BJ (cell line): ENCODE data around the gene SMIM29. TPM values are rescaled to one million over a fixed set of nuclear protein-coding genes. Genes with fewer than 3 reads are reported as not detected.
"Not testable (repeated sequence)": the region's sequence is repeated elsewhere in the genome, so short reads cannot be mapped to it uniquely, and the experiment has no call there.

Experiments
- CTCF ChIA-PET: fragments of 350-600 bp; formaldehyde crosslinking; extraction: SDS; loops from one replicate; lab custom pipeline; 2021; ENCODE audit warnings: antibody characterized with exemption, inconsistent platforms; lab: Yijun Ruan, JAX
- POLR2A ChIA-PET: fragments of 300-600 bp; sonication (Branson Sonifier 250); formaldehyde crosslinking; extraction: SDS; loops from one replicate; lab custom pipeline; 2021; ENCODE audit warnings: antibody characterized with exemption; lab: Charles Lee
- DNase-seq: peaks from one replicate; pipeline ENCODE4 v3.0.0-alpha.2; 2011; ENCODE audit warnings: low read depth
- H3K27me3 ChIP-seq: 2 replicates; pipeline ENCODE4 v1.6.0; 2011; ENCODE audit warnings: low read length; ENCODE audit not compliant: control insufficient read depth, insufficient read depth
- H3K36me3 ChIP-seq: 2 replicates; pipeline ENCODE4 v1.5.1; 2011; ENCODE audit warnings: low read length; ENCODE audit not compliant: control insufficient read depth, insufficient read depth
- H3K4me3 ChIP-seq: 2 replicates; pipeline ENCODE4 v1.5.1; 2011; ENCODE audit warnings: low read depth, mild to moderate bottlenecking, control low read depth, low read length
- CTCF ChIP-seq: IDR thresholded peaks from 2 replicates; pipeline ENCODE4 v1.5.1; 2011; ENCODE audit warnings: low read depth, mild to moderate bottlenecking, control low read depth, inconsistent platforms, low read length, moderate library complexity; ENCODE audit not compliant: insufficient read depth
- polyA plus RNA-seq: library from polyadenylated mRNA; depleted of rRNA; stranded (reverse); fragments of >200 nt; gene quantifications from 2 replicates; pipeline ENCODE4 v1.2.3, GENCODE V29; 2011

Gene SMIM29
- polyA plus RNA-seq, 1 experiment: 29.5 TPM

- Histone ChIP-seq H3K27me3 (no peaks in the 10 kb centered on the region), H3K36me3 (no peaks in the 10 kb centered on the region; the same call in none of the 2 replicates), H3K4me3 (no peak overlapping the region; the same call in 1 of the 2 replicates)
- TF ChIP-seq CTCF: no peak
- POLR2A ChIA-PET: no interaction called here
- CTCF ChIA-PET: interaction anchor here (0.7 to 2.8 kb wide), 11 partner anchors 14 to 362 kb away, joined by 3 to 22 read pairs (median 4); partner anchors contain the start of gene RPS10
- no peak for DNase-seq
Observed at GRCh38 chr6:34247481-34248197, 1.2 kb downstream of the SMIM29 start.

GRCh38 chr6:34246563-34247391 is 2.0 kb downstream of the SMIM29 start:
- peak; percentile 59 for TF ChIP-seq CTCF
- Histone ChIP-seq H3K27me3 (no peaks in the 10 kb centered on the region), H3K36me3 (peaks cover under 1% of the 10 kb centered on the region), H3K4me3 (no peak overlapping the region)
- POLR2A ChIA-PET: no interaction called here
- DNase-seq: no peak
- CTCF ChIA-PET: interaction anchor here (1.0 to 2.8 kb wide), 2 partner anchors 10 to 50 kb away, joined by 4 to 11 read pairs; partner anchors contain the start of gene HMGA1

- H3K27me3 ChIP-seq: no peaks in the 10 kb centered on the region
- H3K4me3 ChIP-seq: no peak overlapping the region
- ChIA-PET POLR2A (no interaction called here), CTCF (interaction anchor here (1.0 to 2.8 kb wide), 2 partner anchors 9 to 50 kb away, joined by 4 to 11 read pairs; partner anchors contain the start of gene HMGA1)
- peaks cover 5% of the 10 kb centered on the region for H3K36me3 ChIP-seq
- DNase-seq: no peak
- no peak for TF ChIP-seq CTCF
Observed at GRCh38 chr6:34246249-34246562, 2.6 kb downstream of the SMIM29 start.

GRCh38 chr6:34245761-34246140 is 3.1 kb downstream of the SMIM29 start:
- CTCF ChIA-PET: interaction anchor here (1.0 to 2.8 kb wide), 3 partner anchors 9 to 49 kb away, joined by 3 to 11 read pairs (median 4); partner anchors contain the start of gene HMGA1
- H3K36me3 ChIP-seq, H3K4me3 ChIP-seq, DNase-seq, H3K27me3 ChIP-seq, POLR2A ChIA-PET: not testable (repeated sequence)

GRCh38 chr6:34245032-34245760 is 3.6 kb downstream of the SMIM29 start:
- H3K36me3 ChIP-seq, H3K27me3 ChIP-seq, H3K4me3 ChIP-seq, POLR2A ChIA-PET, DNase-seq: not testable (repeated sequence)
- CTCF ChIA-PET: interaction anchor here (0.6 to 1.6 kb wide), 8 partner anchors 13 to 171 kb away, joined by 3 to 4 read pairs (median 3); no protein-coding TSS in a partner anchor
